Choroid plexus epithelial cell (primary cell): ENCODE results near the gene VAV2.
A peak's percentile ranks its signal among the peaks of the same experiment; 100 is the strongest.

Experiments
- DNase-seq: peaks from one replicate; pipeline ENCODE4 v3.0.0-alpha.2; 2010; ENCODE audit warnings: low read depth
- H3K4me3 ChIP-seq: 2 replicates; pipeline ENCODE4 v1.5.1; 2011; ENCODE audit warnings: low read depth, mild to moderate bottlenecking, control low read depth, low read length, moderate library complexity
- TF ChIP-seq, protein P1 (sequence below): conservative IDR thresholded peaks from 2 replicates; pipeline ENCODE4 v1.5.1; 2011; ENCODE audit warnings: low read depth, mild to moderate bottlenecking, control low read depth, inconsistent platforms, low read length, moderate library complexity

VAV2 gene

DNA sequence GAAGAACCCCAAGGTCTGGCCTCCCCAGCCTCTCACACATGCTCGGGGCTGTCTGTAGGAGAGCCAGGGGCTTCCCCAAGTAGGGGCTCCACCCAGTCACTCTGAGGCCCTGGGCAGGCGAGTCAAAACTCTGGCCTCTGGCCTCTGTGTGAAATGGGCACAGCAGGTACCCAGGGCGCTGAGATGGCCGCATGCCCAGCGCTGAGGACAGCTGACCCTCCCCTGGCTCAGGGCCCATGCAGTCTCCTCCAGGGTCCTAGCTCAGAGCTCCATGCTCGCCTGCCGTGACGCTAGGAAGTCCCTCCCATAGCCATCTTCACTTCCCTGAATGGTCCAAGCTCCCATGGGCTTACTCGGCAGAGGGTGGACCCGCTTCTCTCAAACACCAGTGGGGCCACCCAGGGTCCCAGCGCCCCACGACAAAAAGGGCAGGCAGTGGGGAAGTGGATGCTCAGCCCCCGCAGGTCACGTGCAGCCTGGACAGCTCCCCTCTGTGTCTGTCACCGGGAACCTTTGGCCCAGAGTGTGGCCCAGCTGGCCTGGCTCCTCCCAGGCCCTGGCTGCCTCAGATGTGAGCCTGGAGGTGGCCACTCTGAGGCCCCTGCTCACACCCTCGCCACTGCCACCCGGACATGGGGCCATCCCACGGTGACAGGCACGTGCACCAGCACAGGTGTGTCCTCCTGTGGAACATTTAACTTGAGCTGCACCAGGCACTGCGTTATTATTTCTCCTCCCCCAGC lies 12.2 kb upstream of the VAV2 start:
- H3K4me3 ChIP-seq: no peak overlapping the region
- TF ChIP-seq, protein P1, sequence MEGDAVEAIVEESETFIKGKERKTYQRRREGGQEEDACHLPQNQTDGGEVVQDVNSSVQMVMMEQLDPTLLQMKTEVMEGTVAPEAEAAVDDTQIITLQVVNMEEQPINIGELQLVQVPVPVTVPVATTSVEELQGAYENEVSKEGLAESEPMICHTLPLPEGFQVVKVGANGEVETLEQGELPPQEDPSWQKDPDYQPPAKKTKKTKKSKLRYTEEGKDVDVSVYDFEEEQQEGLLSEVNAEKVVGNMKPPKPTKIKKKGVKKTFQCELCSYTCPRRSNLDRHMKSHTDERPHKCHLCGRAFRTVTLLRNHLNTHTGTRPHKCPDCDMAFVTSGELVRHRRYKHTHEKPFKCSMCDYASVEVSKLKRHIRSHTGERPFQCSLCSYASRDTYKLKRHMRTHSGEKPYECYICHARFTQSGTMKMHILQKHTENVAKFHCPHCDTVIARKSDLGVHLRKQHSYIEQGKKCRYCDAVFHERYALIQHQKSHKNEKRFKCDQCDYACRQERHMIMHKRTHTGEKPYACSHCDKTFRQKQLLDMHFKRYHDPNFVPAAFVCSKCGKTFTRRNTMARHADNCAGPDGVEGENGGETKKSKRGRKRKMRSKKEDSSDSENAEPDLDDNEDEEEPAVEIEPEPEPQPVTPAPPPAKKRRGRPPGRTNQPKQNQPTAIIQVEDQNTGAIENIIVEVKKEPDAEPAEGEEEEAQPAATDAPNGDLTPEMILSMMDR: no peak
- no peak for DNase-seq

DNA sequence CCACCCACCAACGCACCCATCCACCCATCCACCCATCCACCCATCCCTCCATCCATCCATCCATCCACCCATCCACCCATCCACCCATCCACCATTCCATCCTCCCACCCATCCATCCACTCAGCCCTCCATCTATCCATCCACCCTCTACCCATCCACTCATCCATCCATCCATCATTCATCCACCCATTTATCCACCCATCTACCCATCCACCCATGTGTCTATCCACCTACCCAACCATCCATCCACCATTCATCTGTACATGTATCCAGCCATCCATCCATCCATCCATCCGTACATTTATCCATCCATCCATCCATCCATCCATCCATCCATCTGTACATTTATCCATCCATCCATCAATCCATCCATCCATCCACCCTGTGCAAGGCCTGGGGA lies 11.1 kb upstream of the VAV2 start:
- DNase-seq: no peak
- TF ChIP-seq, protein P1: no peak
- H3K4me3 ChIP-seq: no peak overlapping the region

DNA sequence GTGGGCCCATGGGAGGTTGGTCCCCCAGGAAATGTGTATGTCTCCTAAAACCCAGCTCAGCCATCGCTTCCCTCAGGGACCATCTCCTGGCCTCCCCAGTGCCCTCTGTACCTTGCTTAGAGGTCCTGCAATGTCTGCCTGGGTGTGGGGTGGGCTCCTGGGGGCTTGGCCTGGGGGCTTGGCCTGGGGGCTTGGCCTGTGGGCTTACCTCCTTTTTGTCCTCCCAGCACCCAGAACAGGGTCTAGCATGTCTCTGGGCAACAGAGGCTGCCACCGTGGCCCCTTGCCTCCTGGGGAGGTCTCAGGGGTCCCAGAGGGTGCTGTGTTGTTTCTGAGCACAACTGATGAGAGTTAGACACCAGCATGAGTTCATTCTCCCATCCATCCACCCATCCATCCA lies 10.7 kb upstream of the VAV2 start:
- TF ChIP-seq, protein P1: no peak
- no peak for DNase-seq
- no peak overlapping the region for H3K4me3 ChIP-seq

DNA sequence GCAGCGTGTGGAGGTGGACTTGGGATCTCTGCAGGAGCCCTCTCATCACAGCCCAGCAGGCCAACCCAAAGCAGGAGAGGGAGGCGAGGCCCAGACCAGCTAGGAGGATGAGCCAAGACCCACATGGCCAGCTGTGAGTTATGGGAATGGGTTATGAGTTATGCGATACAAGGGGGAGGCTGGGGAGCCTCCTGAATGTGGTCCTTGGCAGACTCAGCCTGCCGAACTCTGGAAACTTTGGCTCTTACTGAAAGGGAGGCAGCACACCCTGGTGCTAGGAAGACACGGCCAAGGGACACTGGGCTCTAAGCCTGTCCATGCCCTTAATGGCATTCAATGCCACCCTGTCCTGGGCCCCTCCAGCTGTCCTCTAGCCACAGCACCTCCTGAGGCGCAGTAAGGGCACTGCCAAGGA lies 7.7 kb upstream of the VAV2 start:
- peak; percentile 22 for DNase-seq
- TF ChIP-seq, protein P1: no peak
- no peak overlapping the region for H3K4me3 ChIP-seq

DNA sequence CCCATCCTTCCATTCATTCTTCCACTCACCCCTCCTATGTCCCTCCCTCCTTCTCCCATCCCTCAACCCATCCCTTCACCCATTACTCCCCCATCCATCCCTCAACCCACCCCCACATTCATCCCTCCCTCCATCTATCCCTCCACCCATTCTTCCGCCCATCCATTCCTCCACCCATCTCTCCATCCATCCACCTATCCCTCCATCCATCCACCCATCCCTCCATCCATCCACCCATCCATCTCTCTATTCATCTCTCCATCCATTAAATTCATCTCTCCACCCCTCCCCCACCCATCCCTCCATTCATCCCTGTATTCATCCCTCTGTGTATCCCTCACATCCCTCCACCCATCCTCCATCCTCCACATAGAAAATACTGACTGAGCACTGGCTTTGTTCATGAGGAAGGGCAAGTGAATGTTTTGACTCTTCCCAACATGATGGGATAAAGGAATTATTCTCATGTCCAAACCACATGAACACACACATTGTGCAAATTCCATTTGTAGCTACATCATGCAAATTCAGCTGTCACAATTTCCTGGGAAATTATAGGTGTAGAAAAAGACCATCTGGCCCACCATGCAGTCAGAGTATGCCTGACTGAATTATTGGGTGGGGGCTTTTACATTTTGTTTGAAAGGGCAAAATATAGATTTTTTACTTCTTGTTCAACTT lies 6.9 kb upstream of the VAV2 start:
- DNase-seq: peak; percentile 49
- TF ChIP-seq, protein P1: no peak
- no peak overlapping the region for H3K4me3 ChIP-seq

DNA sequence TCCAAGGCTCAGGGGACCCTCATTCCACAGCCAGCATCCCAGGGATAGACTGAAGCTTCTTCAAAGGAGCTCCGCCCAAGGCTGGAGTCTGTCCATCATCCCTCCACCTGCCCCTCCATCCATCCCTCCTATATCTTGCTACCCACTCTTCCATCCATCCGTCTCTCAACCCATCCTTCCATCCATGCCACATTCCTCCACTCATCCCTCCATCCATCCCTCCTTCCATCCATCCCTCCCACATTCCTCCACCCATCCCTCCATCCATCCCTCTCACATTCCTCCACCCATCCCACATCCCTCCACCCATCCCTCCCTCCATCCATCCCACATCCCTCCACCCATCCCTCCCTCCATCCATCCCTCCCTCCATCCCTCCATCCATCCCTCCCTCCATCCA lies 5.5 kb upstream of the VAV2 start:
- no peak for DNase-seq
- no peak overlapping the region for H3K4me3 ChIP-seq

More for the DNA sequence above, 5.5 kb upstream of the VAV2 start:
- TF ChIP-seq, protein P1: no peak
